Heart left ventricle (tissue), 16 donors: ENCODE measurements around the gene HS3ST3B1. TPM values are rescaled to one million over a fixed set of nuclear protein-coding genes. Genes with fewer than 3 reads are reported as not detected.

Source experiments
- ATAC-seq, 4 donors: fragments of 200-7000 bp; cut with Tn5 transposase; one replicate each; pipeline ENCODE4 v1.9.1; 2020 to 2022; ENCODE audit warnings: moderate library complexity in 4 of 4, mild to moderate bottlenecking in 3 of 4, moderate number of reproducible peaks in 1 of 4
- DNase-seq, 5 donors: peaks; one replicate each; pipeline ENCODE4 v3.0.0-alpha.2; 2020
- H3K27ac ChIP-seq, 12 donors: fragments of 200-600 bp; sonication (generic) in 4 of 12; one replicate each; pipeline versions ENCODE4 v1.5.0 to v1.8.0; 2016 to 2022; ENCODE audit warnings: mild to moderate bottlenecking in 2 of 12
- H3K27me3 ChIP-seq, 9 donors: fragments of 200-600 bp; sonication (generic) in 2 of 9; one replicate each; pipeline versions ENCODE4 v1.5.1 to v1.8.0; 2016 to 2022; ENCODE audit warnings: mild to moderate bottlenecking in 3 of 9
- H3K36me3 ChIP-seq, 9 donors: fragments of 200-600 bp; sonication (generic) in 2 of 9; one replicate each; pipeline versions ENCODE4 v1.5.0 to v1.8.0; 2018 to 2022; ENCODE audit warnings: mild to moderate bottlenecking in 2 of 9
- H3K4me1 ChIP-seq, 12 donors: fragments of 200-600 bp; sonication (generic) in 4 of 12; one replicate each; pipeline versions ENCODE4 v1.5.0 to v1.8.0; 2016 to 2022; ENCODE audit warnings: mild to moderate bottlenecking in 3 of 12
- H3K4me3 ChIP-seq, 12 donors: fragments of 200-600 bp; sonication (generic) in 4 of 12; one replicate each; pipeline versions ENCODE4 v1.5.0 to v1.8.0; 2017 to 2022; ENCODE audit warnings: mild to moderate bottlenecking in 9 of 12, moderate library complexity in 4 of 12
- H3K9me3 ChIP-seq, 12 donors: fragments of 200-600 bp; sonication (generic) in 4 of 12; one replicate each; pipeline versions ENCODE4 v1.5.0 to v1.8.0; 2016 to 2022; ENCODE audit warnings: mild to moderate bottlenecking in 1 of 12
- POLR2A ChIP-seq, 2 donors: fragments of 450-650 bp; IDR thresholded peaks; one replicate each; pipeline ENCODE4 v1.6.1; 2017; ENCODE audit warnings: antibody characterized with exemption in 2 of 2, mild to moderate bottlenecking in 2 of 2, moderate library complexity in 2 of 2
- WGBS, 4 donors: extraction: QIAGEN DNeasy Blood & Tissue Kit in 2 of 4; methylation state at CpG; one replicate each; pipeline versions ENCODE4 v1.1.5 to v1.1.7; 2013 to 2018; 5-methylcytosine and 5-hydroxymethylcytosine counted together
- intact Hi-C, 10 donors: fragments of 100-400 bp; cut with DNase I; formaldehyde crosslinking; loops; one replicate each; pipeline versions ENCODE4 v1.11.1 to v1.14.2; 2022
- polyA plus RNA-seq, 2 donors: library from polyadenylated mRNA; stranded (reverse); fragments of 200-250 nt; gene quantifications; one replicate each; pipeline ENCODE4 v1.2.3, GENCODE V29; 2013
- total RNA-seq, 9 donors: library from RNA; depleted of rRNA in 2 of 9; stranded (reverse); fragments of >200 nt in 2 of 9; fragmentation: NEBNext Ultra II Directional in 3 of 9; extraction: Animal tissue kit (Norgen Biotek cat#: 25700) in 3 of 9; gene quantifications; one replicate each; pipeline versions ENCODE4 v1.1.0 to v1.2.4, GENCODE V29; 2016 to 2023
- TF ChIP-seq, protein P1 (sequence below), 12 donors: fragments of 200-600 bp; sonication (generic) in 4 of 12; IDR thresholded peaks; one replicate each; pipeline versions ENCODE4 v1.5.0 to v1.8.0; 2018 to 2022; ENCODE audit warnings: antibody characterized with exemption in 12 of 12, mild to moderate bottlenecking in 5 of 12
- donor health status: ischemic (EF 13 %, LVEDD 7.1; RV severe dilation, severe dysfunction).
- donor health status: healthy with polysubstance abuse.
- donor health status: DM: no; HTN: yes; CAD: no.
- donor health status: DM: no; HTN: no; CAD: no.
- donor health status: ischemic (EF 25% LVEDD 6.9; RV normal size, moderate dysfunction).
- donor health status: ischemic (EF 25% LVEDD 5.7; RV mildly dilated, moderate dysfunction).
- donor health status: healthy.
- donor health status: DM: yes; HTN: yes; CAD: no.
- donor health status: ischemic (EF 35%, LVEDD 5.7; RV mildly dilated, moderate dysfunction).
- donor health status: nonischemic (EF 11% LVEDD 7.7; RV severe dilation, severe dysfunction).
- donor health status: DM: yes; HTN: yes; CAD: no.
- donor health status: PGD.
- donor health status: ischemic (EF 29% LVEDD 5.4; RV normal size, mild dysfunction).
- donor health status: nonischemic (EF 23%, LVEDD 6.1; RV moderate dilation, normal function).

HS3ST3B1 gene
- total and polyA plus RNA-seq, 11 donors: 0.61 to 3.9 (median 2.9) TPM

GRCh38 chr17:14332331-14332730 lies 31.4 kb downstream of the HS3ST3B1 start:
- ATAC-seq (no peak), DNase-seq (no peak)
- H3K4me1 ChIP-seq: peaks cover 0 to 34% (median 0%) of the 10 kb centered on the region in 12 donors
- H3K36me3 ChIP-seq: no peaks in the 10 kb centered on the region
- no peak overlapping the region for H3K27ac ChIP-seq
- H3K9me3 ChIP-seq: no peaks in the 10 kb centered on the region
- no peak overlapping the region for H3K4me3 ChIP-seq
- TF ChIP-seq, protein P1, sequence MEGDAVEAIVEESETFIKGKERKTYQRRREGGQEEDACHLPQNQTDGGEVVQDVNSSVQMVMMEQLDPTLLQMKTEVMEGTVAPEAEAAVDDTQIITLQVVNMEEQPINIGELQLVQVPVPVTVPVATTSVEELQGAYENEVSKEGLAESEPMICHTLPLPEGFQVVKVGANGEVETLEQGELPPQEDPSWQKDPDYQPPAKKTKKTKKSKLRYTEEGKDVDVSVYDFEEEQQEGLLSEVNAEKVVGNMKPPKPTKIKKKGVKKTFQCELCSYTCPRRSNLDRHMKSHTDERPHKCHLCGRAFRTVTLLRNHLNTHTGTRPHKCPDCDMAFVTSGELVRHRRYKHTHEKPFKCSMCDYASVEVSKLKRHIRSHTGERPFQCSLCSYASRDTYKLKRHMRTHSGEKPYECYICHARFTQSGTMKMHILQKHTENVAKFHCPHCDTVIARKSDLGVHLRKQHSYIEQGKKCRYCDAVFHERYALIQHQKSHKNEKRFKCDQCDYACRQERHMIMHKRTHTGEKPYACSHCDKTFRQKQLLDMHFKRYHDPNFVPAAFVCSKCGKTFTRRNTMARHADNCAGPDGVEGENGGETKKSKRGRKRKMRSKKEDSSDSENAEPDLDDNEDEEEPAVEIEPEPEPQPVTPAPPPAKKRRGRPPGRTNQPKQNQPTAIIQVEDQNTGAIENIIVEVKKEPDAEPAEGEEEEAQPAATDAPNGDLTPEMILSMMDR (IDR thresholded peaks at IDR 0.05): no peak
- intact Hi-C loops: no loop called here
- H3K27me3 ChIP-seq: no peaks in the 10 kb centered on the region
- 63 to 80% (median 77%) methylated on average over 10 of the region's 10 CpGs for WGBS, 4 donors

DNA sequence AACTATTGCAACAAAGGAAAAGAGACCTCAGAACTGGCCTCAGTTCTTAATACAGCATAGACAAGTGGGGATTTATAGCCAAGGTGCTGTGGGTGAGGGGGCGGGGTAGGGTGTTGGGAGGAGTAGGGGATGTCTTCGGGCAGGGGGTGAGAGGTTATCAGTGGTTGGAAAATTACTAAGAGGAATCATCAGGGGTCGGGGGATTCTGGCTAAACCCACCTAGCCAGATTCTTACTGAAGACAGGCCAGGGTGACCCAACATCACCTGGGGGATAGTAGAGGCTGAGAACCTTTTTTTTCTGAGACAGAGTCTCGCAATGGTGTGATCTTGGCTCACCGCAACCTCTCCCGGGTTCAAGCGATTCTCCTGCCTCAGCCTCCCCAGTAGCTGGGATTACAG lies 32.6 kb downstream of the HS3ST3B1 start:
- intact Hi-C loops: no loop called here
- DNase-seq: no peak
- WGBS, 4 donors: 85 to 90% (median 86%) methylated on average over 7 of the region's 7 CpGs

GRCh38 chr17:14334276-14334840 lies 33.5 kb downstream of the HS3ST3B1 start:
- Histone ChIP-seq H3K27ac (peak overlapping the region in 7 of 12 donors; percentile 15 to 53 (median 37)), H3K27me3 (peaks cover 0 to 5% (median 0%) of the 10 kb centered on the region in 9 donors), H3K4me1 (peaks cover 0 to 25% (median 0%) of the 10 kb centered on the region in 12 donors), H3K36me3 (no peaks in the 10 kb centered on the region), H3K9me3 (no peaks in the 10 kb centered on the region), H3K4me3 (no peak overlapping the region)
- 69 to 83% (median 75%) methylated on average over 3 of the region's 3 CpGs for WGBS, 4 donors
- TF ChIP-seq, protein P1 (IDR thresholded peaks at IDR 0.05): no peak
- no peak for TF ChIP-seq POLR2A (IDR thresholded peaks at IDR 0.05)
- intact Hi-C loops: no loop called here
- DNase-seq (no peak), ATAC-seq (no peak)

More for the DNA sequence above, 32.6 kb downstream of the HS3ST3B1 start:
- no peak for TF ChIP-seq POLR2A (IDR thresholded peaks at IDR 0.05)
- TF ChIP-seq, protein P1 (IDR thresholded peaks at IDR 0.05): no peak
- Histone ChIP-seq H3K27ac (no peak overlapping the region), H3K36me3 (no peaks in the 10 kb centered on the region), H3K4me1 (peaks cover 0 to 34% (median 0%) of the 10 kb centered on the region in 12 donors), H3K9me3 (no peaks in the 10 kb centered on the region), H3K4me3 (no peak overlapping the region), H3K27me3 (peaks cover 0 to 2% (median 0%) of the 10 kb centered on the region in 9 donors)
- no peak for ATAC-seq

DNA sequence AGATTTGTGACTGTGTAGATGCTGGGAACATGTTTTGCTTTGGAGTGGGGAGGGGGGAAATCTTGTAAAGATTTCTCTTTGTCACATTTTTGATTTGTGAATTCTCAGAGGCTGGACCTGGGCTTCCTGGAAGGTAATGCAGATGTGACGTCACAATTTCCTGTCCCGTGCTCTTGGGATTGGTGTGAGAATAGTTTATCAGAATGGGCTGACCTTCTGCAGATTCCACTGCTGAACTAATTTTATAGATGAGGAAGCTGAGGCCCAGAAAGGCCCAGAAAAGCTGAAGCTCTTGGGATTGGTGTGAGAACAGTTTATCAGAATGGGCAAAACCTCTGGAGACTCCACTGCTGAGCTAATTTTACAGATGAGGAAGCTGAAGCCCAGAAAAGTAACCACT lies 34.0 kb downstream of the HS3ST3B1 start:
- Histone ChIP-seq H3K4me1 (peaks cover 0 to 23% (median 0%) of the 10 kb centered on the region in 12 donors), H3K36me3 (no peaks in the 10 kb centered on the region), H3K27ac (peak overlapping the region in 7 of 12 donors; percentile 15 to 53 (median 37)), H3K27me3 (peaks cover 0 to 5% (median 0%) of the 10 kb centered on the region in 9 donors), H3K4me3 (no peak overlapping the region), H3K9me3 (no peaks in the 10 kb centered on the region)
- intact Hi-C loops: no loop called here
- TF ChIP-seq, protein P1 (IDR thresholded peaks at IDR 0.05): no peak
- TF ChIP-seq POLR2A (IDR thresholded peaks at IDR 0.05): no peak
- peak in 1 of 5 donors; percentile 15 for DNase-seq
- WGBS, 4 donors: 28 to 45% (median 35%) methylated on average over 2 of the region's 2 CpGs
- ATAC-seq: peak in 2 of 4 donors; percentile 49 to 53
